Heart left ventricle (tissue), 13 donors: Measurements from ENCODE around the gene ELFN1.

Experiments
- POLR2A ChIP-seq, 2 donors: fragments of 450-650 bp; IDR thresholded peaks; one replicate each; pipeline ENCODE4 v1.6.1; 2017; ENCODE audit warnings: antibody characterized with exemption in 2 of 2, mild to moderate bottlenecking in 2 of 2, moderate library complexity in 2 of 2
- TF ChIP-seq, protein P1 (sequence below), 12 donors: fragments of 200-600 bp; sonication (generic) in 4 of 12; IDR thresholded peaks; one replicate each; pipeline versions ENCODE4 v1.5.0 to v1.8.0; 2018 to 2022; ENCODE audit warnings: antibody characterized with exemption in 12 of 12, mild to moderate bottlenecking in 5 of 12
- donor health status: ischemic (EF 13 %, LVEDD 7.1; RV severe dilation, severe dysfunction).
- donor health status: DM: no; HTN: yes; CAD: no.
- donor health status: DM: no; HTN: no; CAD: no.
- donor health status: ischemic (EF 25% LVEDD 6.9; RV normal size, moderate dysfunction).
- donor health status: ischemic (EF 25% LVEDD 5.7; RV mildly dilated, moderate dysfunction).
- donor health status: ischemic (EF 35%, LVEDD 5.7; RV mildly dilated, moderate dysfunction).
- donor health status: nonischemic (EF 11% LVEDD 7.7; RV severe dilation, severe dysfunction).
- donor health status: DM: yes; HTN: yes; CAD: no.
- donor health status: PGD.
- donor health status: ischemic (EF 29% LVEDD 5.4; RV normal size, mild dysfunction).
- donor health status: nonischemic (EF 23%, LVEDD 6.1; RV moderate dilation, normal function).

DNA sequence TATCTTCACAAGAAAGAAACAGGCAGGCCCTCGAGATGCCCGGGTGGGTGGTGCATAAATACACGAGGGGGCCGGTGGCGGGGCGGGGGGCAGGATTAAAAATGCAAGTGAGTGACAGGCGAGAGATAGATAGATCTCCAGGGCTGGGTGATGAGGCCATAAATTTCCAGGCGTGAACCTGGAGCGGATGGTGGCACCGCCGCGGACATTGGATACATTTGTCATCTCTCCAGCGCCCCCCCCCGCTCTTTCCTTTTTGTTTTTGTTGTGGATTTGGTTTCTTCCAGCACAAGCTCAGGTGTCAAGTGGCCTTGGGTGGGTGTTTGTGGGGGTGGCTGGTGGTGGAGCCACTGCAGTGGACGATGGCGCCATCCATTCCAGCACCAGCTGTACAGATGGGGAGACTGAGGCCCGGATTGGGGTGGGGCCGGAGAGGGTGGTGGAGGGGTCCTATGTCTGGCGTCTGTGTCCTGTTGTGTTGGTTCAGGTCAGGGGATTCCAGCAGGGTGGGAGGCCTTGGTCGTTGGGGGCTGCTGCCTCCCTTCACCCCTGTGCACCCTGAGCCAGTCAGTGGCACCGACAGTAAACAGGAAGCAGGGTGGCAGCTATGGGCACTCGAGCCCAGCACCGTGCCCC lies 2.9 kb downstream of the ELFN1 start:
- TF ChIP-seq, protein P1, sequence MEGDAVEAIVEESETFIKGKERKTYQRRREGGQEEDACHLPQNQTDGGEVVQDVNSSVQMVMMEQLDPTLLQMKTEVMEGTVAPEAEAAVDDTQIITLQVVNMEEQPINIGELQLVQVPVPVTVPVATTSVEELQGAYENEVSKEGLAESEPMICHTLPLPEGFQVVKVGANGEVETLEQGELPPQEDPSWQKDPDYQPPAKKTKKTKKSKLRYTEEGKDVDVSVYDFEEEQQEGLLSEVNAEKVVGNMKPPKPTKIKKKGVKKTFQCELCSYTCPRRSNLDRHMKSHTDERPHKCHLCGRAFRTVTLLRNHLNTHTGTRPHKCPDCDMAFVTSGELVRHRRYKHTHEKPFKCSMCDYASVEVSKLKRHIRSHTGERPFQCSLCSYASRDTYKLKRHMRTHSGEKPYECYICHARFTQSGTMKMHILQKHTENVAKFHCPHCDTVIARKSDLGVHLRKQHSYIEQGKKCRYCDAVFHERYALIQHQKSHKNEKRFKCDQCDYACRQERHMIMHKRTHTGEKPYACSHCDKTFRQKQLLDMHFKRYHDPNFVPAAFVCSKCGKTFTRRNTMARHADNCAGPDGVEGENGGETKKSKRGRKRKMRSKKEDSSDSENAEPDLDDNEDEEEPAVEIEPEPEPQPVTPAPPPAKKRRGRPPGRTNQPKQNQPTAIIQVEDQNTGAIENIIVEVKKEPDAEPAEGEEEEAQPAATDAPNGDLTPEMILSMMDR (IDR thresholded peaks at IDR 0.05), result no peak
- no peak for TF ChIP-seq POLR2A (IDR thresholded peaks at IDR 0.05)
